ENCODE data around the gene CDH4.

GRCh38 chr20:61220626-61221325 lies 31.3 kb upstream of the CDH4 start:
- TF ChIP-seq CTCF (IDR thresholded peaks at IDR 0.05) (no peak), POLR2A (IDR thresholded peaks at IDR 0.05) (no peak), POLR2AphosphoS5 (IDR thresholded peaks at IDR 0.05) (no peak), EP300 (IDR thresholded peaks at IDR 0.05) (no peak)

Measured in sigmoid colon (tissue), 4 donors.